Breast epithelium (tissue), 3 donors: ENCODE data around the gene EFNA5.

Experiments used
- POLR2A ChIP-seq: fragments of 450-650 bp; IDR thresholded peaks from one replicate; pipeline ENCODE4 v1.6.1; 2016; ENCODE audit warnings: antibody characterized with exemption, mild to moderate bottlenecking, moderate library complexity
- TF ChIP-seq, protein P1 (sequence below), 3 donors: fragments of 450-650 bp; IDR thresholded peaks; one replicate each; pipeline ENCODE4 v1.5.1; 2016 to 2017; ENCODE audit warnings: antibody characterized with exemption in 3 of 3, mild to moderate bottlenecking in 3 of 3, moderate library complexity in 3 of 3

DNA sequence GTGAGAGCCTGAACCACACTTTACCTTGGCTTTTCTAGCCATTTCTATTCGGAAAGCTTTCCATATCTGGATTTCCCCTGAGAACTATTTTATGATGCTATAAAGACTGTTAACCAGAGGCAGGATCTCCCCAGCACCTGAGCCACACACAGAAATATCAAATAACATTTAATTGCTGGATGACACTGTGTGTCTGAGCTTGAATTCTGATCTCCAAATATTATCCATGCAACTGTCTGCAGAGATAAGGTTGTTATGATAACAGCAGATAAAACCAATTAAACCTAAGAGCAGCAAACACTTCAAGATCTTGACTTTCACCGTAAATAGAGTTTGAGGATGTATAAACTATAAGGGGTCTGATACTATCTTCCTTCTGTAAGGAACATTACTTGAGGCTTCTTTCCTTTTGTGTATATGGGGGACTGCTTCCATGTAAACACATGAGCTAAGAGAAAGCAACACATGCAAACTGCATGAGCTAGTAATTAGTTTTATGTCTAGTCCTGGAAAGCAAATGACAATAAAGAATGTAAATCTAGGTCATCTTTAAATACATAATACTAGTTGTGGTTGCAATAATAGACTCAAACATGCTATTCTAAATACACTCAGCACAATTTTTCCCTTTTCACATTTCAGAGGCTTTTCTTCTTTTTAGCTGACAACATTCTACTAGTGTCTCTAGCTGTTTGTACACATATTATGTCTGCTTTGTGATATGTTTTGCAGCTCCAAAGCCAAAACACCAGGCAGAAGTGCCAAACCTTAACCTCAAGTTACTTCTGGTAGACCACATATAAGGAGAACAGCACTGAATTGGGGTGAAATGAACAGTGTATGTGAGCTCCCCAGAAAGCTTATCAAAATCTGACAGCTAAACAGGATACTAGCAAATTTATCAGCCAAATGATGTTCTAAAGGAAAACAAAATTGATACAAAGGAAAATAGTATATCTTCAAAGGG, 136.5 kb downstream of the EFNA5 start:
- TF ChIP-seq, protein P1, sequence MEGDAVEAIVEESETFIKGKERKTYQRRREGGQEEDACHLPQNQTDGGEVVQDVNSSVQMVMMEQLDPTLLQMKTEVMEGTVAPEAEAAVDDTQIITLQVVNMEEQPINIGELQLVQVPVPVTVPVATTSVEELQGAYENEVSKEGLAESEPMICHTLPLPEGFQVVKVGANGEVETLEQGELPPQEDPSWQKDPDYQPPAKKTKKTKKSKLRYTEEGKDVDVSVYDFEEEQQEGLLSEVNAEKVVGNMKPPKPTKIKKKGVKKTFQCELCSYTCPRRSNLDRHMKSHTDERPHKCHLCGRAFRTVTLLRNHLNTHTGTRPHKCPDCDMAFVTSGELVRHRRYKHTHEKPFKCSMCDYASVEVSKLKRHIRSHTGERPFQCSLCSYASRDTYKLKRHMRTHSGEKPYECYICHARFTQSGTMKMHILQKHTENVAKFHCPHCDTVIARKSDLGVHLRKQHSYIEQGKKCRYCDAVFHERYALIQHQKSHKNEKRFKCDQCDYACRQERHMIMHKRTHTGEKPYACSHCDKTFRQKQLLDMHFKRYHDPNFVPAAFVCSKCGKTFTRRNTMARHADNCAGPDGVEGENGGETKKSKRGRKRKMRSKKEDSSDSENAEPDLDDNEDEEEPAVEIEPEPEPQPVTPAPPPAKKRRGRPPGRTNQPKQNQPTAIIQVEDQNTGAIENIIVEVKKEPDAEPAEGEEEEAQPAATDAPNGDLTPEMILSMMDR (IDR thresholded peaks at IDR 0.05), result no peak
- TF ChIP-seq POLR2A, result no peak
